Liver (tissue), 3 donors: ENCODE measurements around the gene RNU1-2.
"Not testable (repeated sequence)": the region's sequence is repeated elsewhere in the genome, so short reads cannot be mapped to it uniquely, and the experiment has no call there.

Experiments used
- ATF3 ChIP-seq: IDR thresholded peaks from 2 replicates; pipeline ENCODE4 v1.6.1; 2016; ENCODE audit warnings: antibody characterized with exemption
- CTCF ChIP-seq: fragments of 150-350 bp; IDR thresholded peaks from 2 replicates; pipeline ENCODE4 v1.5.1; 2017; ENCODE audit warnings: improper control_type of control experiment, low read depth, low read length; ENCODE audit not compliant: missing input control
- EGR1 ChIP-seq, 2 donors: IDR thresholded peaks; 2 replicates each; pipeline ENCODE4 v1.6.1; 2016 to 2018; ENCODE audit warnings: antibody characterized with exemption in 2 of 2, low read depth in 2 of 2
- FOXA2 ChIP-seq: IDR thresholded peaks from 2 replicates; pipeline ENCODE4 v1.6.1; 2016; ENCODE audit warnings: antibody characterized with exemption
- GABPA ChIP-seq, 2 donors: IDR thresholded peaks in 1 of 2; conservative IDR thresholded peaks in 1 of 2; 2 replicates each; pipeline ENCODE4 v1.6.1; 2016; ENCODE audit warnings: antibody characterized with exemption in 2 of 2, mild to moderate bottlenecking in 1 of 2, moderate library complexity in 1 of 2
- HNF4A ChIP-seq, 2 donors: conservative IDR thresholded peaks; 2 replicates each; pipeline ENCODE4 v1.6.1; 2016; ENCODE audit warnings: antibody characterized with exemption in 2 of 2, mild to moderate bottlenecking in 2 of 2
- JUND ChIP-seq, 2 donors: IDR thresholded peaks; 2 replicates each; pipeline ENCODE4 v1.6.1; 2016; ENCODE audit warnings: antibody characterized with exemption in 2 of 2
- RAD21 ChIP-seq, 2 donors: IDR thresholded peaks; 2 replicates each; pipeline ENCODE4 v1.6.1; 2016; ENCODE audit warnings: antibody characterized with exemption in 2 of 2, mild to moderate bottlenecking in 2 of 2
- RXRA ChIP-seq, 2 donors: IDR thresholded peaks; 2 replicates each; pipeline ENCODE4 v1.6.1; 2017 to 2018; ENCODE audit warnings: antibody characterized with exemption in 2 of 2, mild to moderate bottlenecking in 1 of 2
- SP1 ChIP-seq: IDR thresholded peaks from 2 replicates; pipeline ENCODE4 v1.6.1; 2018; ENCODE audit warnings: antibody characterized with exemption, mild to moderate bottlenecking
- TAF1 ChIP-seq: conservative IDR thresholded peaks from 2 replicates; pipeline ENCODE4 v1.6.1; 2016; ENCODE audit warnings: antibody characterized with exemption, mild to moderate bottlenecking
- YY1 ChIP-seq: IDR thresholded peaks from 2 replicates; pipeline ENCODE4 v1.6.1; 2016; ENCODE audit warnings: antibody characterized with exemption, mild to moderate bottlenecking
- TF ChIP-seq, protein P1 (sequence below): IDR thresholded peaks from 2 replicates; pipeline ENCODE4 v1.6.1; 2016; ENCODE audit warnings: antibody characterized with exemption, mild to moderate bottlenecking
- TF ChIP-seq, protein P2 (sequence below): IDR thresholded peaks from 2 replicates; pipeline ENCODE4 v1.6.1; 2016; ENCODE audit warnings: antibody characterized with exemption
- donor health status: healthy.
- donor health status: healthy.

GRCh38 chr1:16914928-16915626, 19.3 kb downstream of the RNU1-2 start:
- not testable (repeated sequence) for TF ChIP-seq CTCF; TAF1; GABPA (IDR thresholded peaks at IDR 0.05 in 1 of 2, conservative IDR thresholded peaks at IDR 0.05 in 1 of 2); ATF3; EGR1 (IDR thresholded peaks at IDR 0.05; ENCODE audit: low read depth in 2 of 2); SP1; RAD21 (IDR thresholded peaks at IDR 0.05); HNF4A (conservative IDR thresholded peaks at IDR 0.05); YY1; FOXA2; JUND (IDR thresholded peaks at IDR 0.05)
- TF ChIP-seq, protein P1, sequence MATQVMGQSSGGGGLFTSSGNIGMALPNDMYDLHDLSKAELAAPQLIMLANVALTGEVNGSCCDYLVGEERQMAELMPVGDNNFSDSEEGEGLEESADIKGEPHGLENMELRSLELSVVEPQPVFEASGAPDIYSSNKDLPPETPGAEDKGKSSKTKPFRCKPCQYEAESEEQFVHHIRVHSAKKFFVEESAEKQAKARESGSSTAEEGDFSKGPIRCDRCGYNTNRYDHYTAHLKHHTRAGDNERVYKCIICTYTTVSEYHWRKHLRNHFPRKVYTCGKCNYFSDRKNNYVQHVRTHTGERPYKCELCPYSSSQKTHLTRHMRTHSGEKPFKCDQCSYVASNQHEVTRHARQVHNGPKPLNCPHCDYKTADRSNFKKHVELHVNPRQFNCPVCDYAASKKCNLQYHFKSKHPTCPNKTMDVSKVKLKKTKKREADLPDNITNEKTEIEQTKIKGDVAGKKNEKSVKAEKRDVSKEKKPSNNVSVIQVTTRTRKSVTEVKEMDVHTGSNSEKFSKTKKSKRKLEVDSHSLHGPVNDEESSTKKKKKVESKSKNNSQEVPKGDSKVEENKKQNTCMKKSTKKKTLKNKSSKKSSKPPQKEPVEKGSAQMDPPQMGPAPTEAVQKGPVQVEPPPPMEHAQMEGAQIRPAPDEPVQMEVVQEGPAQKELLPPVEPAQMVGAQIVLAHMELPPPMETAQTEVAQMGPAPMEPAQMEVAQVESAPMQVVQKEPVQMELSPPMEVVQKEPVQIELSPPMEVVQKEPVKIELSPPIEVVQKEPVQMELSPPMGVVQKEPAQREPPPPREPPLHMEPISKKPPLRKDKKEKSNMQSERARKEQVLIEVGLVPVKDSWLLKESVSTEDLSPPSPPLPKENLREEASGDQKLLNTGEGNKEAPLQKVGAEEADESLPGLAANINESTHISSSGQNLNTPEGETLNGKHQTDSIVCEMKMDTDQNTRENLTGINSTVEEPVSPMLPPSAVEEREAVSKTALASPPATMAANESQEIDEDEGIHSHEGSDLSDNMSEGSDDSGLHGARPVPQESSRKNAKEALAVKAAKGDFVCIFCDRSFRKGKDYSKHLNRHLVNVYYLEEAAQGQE = not testable (repeated sequence)
- peak in 1 of 2 donors; percentile 11 for TF ChIP-seq RXRA (IDR thresholded peaks at IDR 0.05)
- TF ChIP-seq, protein P2, sequence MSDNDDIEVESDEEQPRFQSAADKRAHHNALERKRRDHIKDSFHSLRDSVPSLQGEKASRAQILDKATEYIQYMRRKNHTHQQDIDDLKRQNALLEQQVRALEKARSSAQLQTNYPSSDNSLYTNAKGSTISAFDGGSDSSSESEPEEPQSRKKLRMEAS = not testable (repeated sequence)
